ENCODE results near the gene COL4A2. TPM values are rescaled to one million over a fixed set of nuclear protein-coding genes. Genes with fewer than 3 reads are reported as not detected.

Gene COL4A2
- total and polyA plus RNA-seq, 2 donors (not counting 1 experiment from before 2014, with no cell fraction given): 0.17 TPM; not detected in 1

DNA sequence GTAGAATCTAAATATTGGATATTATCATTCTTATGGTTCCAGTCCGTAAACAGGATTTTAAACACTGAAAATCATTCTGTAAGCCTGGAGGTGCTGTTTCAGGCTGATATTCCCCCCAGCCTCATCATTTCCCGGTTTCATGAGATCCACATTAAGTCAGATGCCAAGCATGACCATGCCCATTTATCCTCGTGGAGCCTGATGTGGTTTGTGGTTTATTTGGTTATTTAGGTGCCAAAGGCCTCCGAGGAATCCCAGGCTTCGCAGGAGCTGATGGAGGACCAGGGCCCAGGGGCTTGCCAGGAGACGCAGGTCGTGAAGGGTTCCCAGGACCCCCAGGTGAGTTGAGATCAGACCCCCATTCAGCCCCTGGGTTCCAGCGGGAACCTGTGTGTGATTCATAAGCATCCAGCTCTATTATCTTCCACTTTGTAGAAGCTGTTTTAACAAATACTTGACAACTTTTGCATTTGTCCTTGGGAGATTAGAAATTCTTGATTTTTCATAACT lies 162.0 kb downstream of the COL4A2 start:
- no peak overlapping the region for H2AFZ ChIP-seq (ENCODE audit: insufficient read depth, low read depth, low read length, poor library complexity, severe bottlenecking)
- H3K4me2 ChIP-seq (replicated peaks; ENCODE audit: low read depth, low read length, poor library complexity, severe bottlenecking): no peak overlapping the region
- no peak overlapping the region for H3K9ac ChIP-seq (ENCODE audit: low read length)
- no peaks in the 10 kb centered on the region for H3K27me3 ChIP-seq (replicated peaks in 1 of 4; ENCODE audit: control extremely low read depth in 1 of 4, control insufficient read depth in 3 of 4, insufficient read depth in 4 of 4, low read length in 3 of 4)
- Mint-ChIP-seq H3K4me1 (peaks cover 49% of the 10 kb centered on the region), H3K4me3 (no peak overlapping the region), H3K9me3 (ENCODE audit: insufficient read depth) (no peaks in the 10 kb centered on the region), H3K27ac (no peak overlapping the region), H3K27me3 (no peaks in the 10 kb centered on the region)
- CTCF ChIA-PET: interaction anchor here (1.6 kb wide), 1 partner anchor 13 kb away, joined by 12 read pairs; no protein-coding TSS in a partner anchor
- ATAC-seq (ENCODE audit: low read depth): no peak
- POLR2A ChIA-PET: no interaction called here
- TF ChIP-seq, protein P1, sequence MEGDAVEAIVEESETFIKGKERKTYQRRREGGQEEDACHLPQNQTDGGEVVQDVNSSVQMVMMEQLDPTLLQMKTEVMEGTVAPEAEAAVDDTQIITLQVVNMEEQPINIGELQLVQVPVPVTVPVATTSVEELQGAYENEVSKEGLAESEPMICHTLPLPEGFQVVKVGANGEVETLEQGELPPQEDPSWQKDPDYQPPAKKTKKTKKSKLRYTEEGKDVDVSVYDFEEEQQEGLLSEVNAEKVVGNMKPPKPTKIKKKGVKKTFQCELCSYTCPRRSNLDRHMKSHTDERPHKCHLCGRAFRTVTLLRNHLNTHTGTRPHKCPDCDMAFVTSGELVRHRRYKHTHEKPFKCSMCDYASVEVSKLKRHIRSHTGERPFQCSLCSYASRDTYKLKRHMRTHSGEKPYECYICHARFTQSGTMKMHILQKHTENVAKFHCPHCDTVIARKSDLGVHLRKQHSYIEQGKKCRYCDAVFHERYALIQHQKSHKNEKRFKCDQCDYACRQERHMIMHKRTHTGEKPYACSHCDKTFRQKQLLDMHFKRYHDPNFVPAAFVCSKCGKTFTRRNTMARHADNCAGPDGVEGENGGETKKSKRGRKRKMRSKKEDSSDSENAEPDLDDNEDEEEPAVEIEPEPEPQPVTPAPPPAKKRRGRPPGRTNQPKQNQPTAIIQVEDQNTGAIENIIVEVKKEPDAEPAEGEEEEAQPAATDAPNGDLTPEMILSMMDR (IDR thresholded peaks at IDR 0.05): no peak
- TF ChIP-seq EZH2 (IDR thresholded peaks at IDR 0.05; ENCODE audit: borderline replicate concordance, insufficient read depth, low read depth, low read length, poor library complexity, severe bottlenecking): no peak
- H3K27ac ChIP-seq (ENCODE audit: low read length in 2 of 2): no peak overlapping the region
- no peaks in the 10 kb centered on the region for H4K20me1 ChIP-seq (ENCODE audit: control insufficient read depth, insufficient read depth, low read length, poor library complexity, severe bottlenecking)
- peaks cover 40 to 48% of the 10 kb centered on the region in 2 donors for H3K4me1 ChIP-seq (ENCODE audit: control insufficient read depth in 2 of 2, insufficient read depth in 2 of 2, low read length in 2 of 2)
- H3K4me3 ChIP-seq (ENCODE audit: control extremely low read depth in 1 of 5, extremely low read depth in 1 of 5, insufficient read depth in 1 of 5, low read depth in 2 of 5, low read length in 4 of 5): no peak overlapping the region
- H3K79me2 ChIP-seq (ENCODE audit: control insufficient read depth, insufficient read depth, low read length): no peaks in the 10 kb centered on the region
- WGBS (ENCODE audit: insufficient coverage): 97% methylated on average over 5 of the region's 8 CpGs
- no peaks in the 10 kb centered on the region for H3K36me3 ChIP-seq (replicated peaks in 1 of 2; ENCODE audit: control extremely low read depth in 1 of 2, control insufficient read depth in 1 of 2, extremely low read depth in 1 of 2, insufficient read depth in 2 of 2, low read length in 1 of 2)
- no peak for DNase-seq
- H3K9me3 ChIP-seq (ENCODE audit: control extremely low read depth in 1 of 3, control insufficient read depth in 2 of 3, insufficient read depth in 1 of 3, low read length in 2 of 3): peaks cover 0 to 8% (median 0%) of the 10 kb centered on the region in 3 donors
- intact Hi-C loops (cut with micrococcal nuclease): no loop called here

DNA sequence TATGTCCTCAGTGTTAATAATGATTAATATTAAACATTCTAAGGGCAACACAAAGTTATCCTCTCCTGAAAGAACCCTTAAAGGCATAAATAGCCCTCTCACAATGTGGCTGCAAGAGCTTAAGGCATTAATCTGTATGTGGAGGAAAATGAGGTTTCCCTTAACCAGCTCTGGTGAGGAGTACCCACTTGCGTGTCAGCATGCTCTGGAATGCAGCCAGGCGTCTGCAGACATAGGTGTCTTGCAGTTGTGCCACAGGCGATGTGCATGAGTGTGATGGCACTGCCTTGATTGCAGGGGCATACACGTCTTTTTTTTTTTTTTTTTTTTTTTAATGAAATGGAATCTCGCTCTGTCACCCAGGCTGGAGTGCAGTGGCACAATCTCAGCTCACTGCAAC lies 162.5 kb downstream of the COL4A2 start:
- intact Hi-C loops (cut with micrococcal nuclease): no loop called here
- DNase-seq (no peak), ATAC-seq (ENCODE audit: low read depth) (no peak)
- Histone ChIP-seq H3K9ac (ENCODE audit: low read length) (no peak overlapping the region), H3K4me1 (ENCODE audit: control insufficient read depth in 2 of 2, insufficient read depth in 2 of 2, low read length in 2 of 2) (peaks cover 34 to 42% of the 10 kb centered on the region in 2 donors), H3K4me2 (replicated peaks; ENCODE audit: low read depth, low read length, poor library complexity, severe bottlenecking) (no peak overlapping the region), H3K9me3 (ENCODE audit: control extremely low read depth in 1 of 3, control insufficient read depth in 2 of 3, insufficient read depth in 1 of 3, low read length in 2 of 3) (peaks cover 0 to 8% (median 0%) of the 10 kb centered on the region in 3 donors), H3K27ac (ENCODE audit: low read length in 2 of 2) (no peak overlapping the region), H4K20me1 (ENCODE audit: control insufficient read depth, insufficient read depth, low read length, poor library complexity, severe bottlenecking) (no peaks in the 10 kb centered on the region), H2AFZ (ENCODE audit: insufficient read depth, low read depth, low read length, poor library complexity, severe bottlenecking) (no peak overlapping the region), H3K79me2 (ENCODE audit: control insufficient read depth, insufficient read depth, low read length) (no peaks in the 10 kb centered on the region), H3K36me3 (replicated peaks in 1 of 2; ENCODE audit: control extremely low read depth in 1 of 2, control insufficient read depth in 1 of 2, extremely low read depth in 1 of 2, insufficient read depth in 2 of 2, low read length in 1 of 2) (no peaks in the 10 kb centered on the region), H3K27me3 (replicated peaks in 1 of 4; ENCODE audit: control extremely low read depth in 1 of 4, control insufficient read depth in 3 of 4, insufficient read depth in 4 of 4, low read length in 3 of 4) (no peaks in the 10 kb centered on the region), H3K4me3 (ENCODE audit: control extremely low read depth in 1 of 5, extremely low read depth in 1 of 5, insufficient read depth in 1 of 5, low read depth in 2 of 5, low read length in 4 of 5) (no peak overlapping the region)
- TF ChIP-seq, protein P1 (IDR thresholded peaks at IDR 0.05): no peak
- no peak for TF ChIP-seq EZH2 (IDR thresholded peaks at IDR 0.05; ENCODE audit: borderline replicate concordance, insufficient read depth, low read depth, low read length, poor library complexity, severe bottlenecking)
- Mint-ChIP-seq H3K4me1 (peaks cover 48% of the 10 kb centered on the region), H3K9me3 (ENCODE audit: insufficient read depth) (no peaks in the 10 kb centered on the region), H3K27ac (no peak overlapping the region), H3K27me3 (no peaks in the 10 kb centered on the region), H3K4me3 (no peak overlapping the region)
- CTCF ChIA-PET: interaction anchor here (1.6 kb wide), 1 partner anchor 14 kb away, joined by 12 read pairs; no protein-coding TSS in a partner anchor
- POLR2A ChIA-PET: no interaction called here
- WGBS (ENCODE audit: insufficient coverage): 77% methylated on average over 2 of the region's 5 CpGs

Data from B cell (primary cell).